ENCODE measurements around the gene RBFOX2.

- TF ChIP-seq POLR2AphosphoS5 (IDR thresholded peaks at IDR 0.05; ENCODE audit: borderline replicate concordance, low read depth, low read length) (no peak), EZH2 (IDR thresholded peaks at IDR 0.05) (no peak), FOXP2 (optimal IDR thresholded peaks at IDR 0.05; ENCODE audit: control extremely low read depth, extremely low read length, insufficient read depth) (no peak)
These were observed 209.7 kb downstream of the RBFOX2 start for GRCh38 chr22:35818897-35819296.

All from SK-N-MC (cell line).